DMS 273 treated with DMSO at 0.1 percent for 48 hours (cell line): ENCODE measurements around the gene KCNIP3.

Experiments used
- DNase-seq: peaks from one replicate; lab custom pipeline; 2025; lab: John Stamatoyannopoulos, UW

The KCNIP3 gene

DNA sequence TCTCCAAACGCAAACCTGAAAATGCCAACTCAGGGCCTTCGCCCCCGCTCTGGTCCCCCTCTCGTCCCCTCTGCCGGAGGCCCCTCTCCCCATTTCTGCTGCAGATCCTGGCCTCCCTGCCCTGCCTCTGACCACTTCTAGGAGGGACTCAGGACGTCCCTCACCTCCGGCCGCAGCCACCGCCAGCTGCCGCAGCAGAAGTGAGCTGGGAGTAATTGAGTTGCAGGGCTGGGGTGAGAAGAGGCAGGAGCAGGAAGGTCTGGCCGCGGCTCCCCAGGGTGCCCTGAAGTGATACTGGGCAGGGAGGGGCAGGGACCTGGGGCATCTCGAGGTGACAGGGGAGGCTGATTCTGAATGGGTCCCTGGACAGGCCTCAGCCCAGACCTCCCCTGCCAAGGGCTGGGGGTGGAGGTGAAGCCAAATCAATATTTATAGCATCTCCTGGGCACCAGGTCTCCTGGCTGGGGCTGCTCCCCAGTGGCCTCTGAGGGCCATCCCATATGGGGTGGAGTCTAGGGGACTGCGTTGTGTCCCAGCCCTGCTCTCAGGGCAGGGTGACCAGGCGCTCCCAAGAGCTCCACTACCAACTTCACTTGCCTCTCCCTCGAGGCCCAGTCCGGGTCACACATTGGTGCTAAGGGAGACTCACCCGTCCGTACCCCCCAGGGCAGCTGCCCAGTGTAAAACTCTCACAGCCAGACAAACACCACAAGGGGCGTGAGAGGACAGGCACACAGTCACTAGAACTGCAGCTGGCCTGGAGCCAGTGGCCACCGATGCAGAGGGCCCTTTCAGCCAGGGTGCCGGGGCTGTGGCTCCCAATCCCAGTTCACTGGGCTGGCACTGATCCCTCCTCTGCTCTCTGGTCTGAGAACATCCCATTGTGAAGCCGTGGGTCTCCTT lies 33.0 kb downstream of the KCNIP3 start:
- DNase-seq, result no peak

- DNase-seq, result no peak
These were observed 33.7 kb downstream of the KCNIP3 start for GRCh38 chr2:95330794-95331338.

GRCh38 chr2:95331606-95332005 lies 34.5 kb downstream of the KCNIP3 start:
- DNase-seq, result no peak

DNA sequence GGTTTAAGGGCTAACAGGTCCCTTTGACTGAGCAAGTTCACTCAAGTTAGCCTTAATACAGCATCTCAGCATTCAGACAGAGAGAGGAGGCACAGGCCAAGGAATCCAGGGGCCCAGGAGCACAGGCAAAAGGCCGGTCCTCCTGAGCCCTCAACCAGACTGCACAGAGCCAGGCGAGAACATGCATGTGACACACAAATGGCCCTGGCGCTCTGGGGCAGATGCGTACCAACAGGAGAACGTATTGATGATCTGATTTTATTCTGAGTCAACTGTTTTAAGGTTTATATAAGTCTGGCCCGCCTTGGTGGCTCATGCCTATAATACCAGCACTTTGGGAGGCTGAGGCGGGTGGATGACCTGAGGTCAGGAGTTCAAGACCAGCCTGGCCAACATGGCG lies 34.9 kb downstream of the KCNIP3 start:
- DNase-seq, result no peak

GRCh38 chr2:95333056-95333455 lies 35.9 kb downstream of the KCNIP3 start:
- DNase-seq, result no peak

DNA sequence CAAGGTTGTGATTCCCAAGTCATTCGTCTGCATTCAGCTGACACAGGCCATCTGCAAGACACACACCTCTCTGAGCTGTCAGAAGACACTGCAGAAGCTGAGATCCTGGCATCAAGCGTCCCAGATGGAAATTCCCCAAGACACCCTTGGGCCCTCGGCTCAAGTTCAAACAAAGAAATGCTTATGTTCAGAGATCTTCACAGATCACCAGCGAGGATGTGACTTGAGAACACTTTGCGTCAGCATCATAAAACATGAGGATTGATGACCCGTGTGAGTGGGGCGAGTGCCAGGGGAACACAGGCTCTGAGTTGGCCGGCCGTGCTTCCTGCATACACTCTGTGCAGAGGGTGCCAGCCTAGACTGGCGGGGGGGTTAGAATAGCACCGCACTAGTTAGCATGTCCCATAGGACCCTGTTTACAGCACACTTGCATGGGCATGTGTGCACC lies 36.8 kb downstream of the KCNIP3 start:
- DNase-seq, result peak; percentile 28

DNA sequence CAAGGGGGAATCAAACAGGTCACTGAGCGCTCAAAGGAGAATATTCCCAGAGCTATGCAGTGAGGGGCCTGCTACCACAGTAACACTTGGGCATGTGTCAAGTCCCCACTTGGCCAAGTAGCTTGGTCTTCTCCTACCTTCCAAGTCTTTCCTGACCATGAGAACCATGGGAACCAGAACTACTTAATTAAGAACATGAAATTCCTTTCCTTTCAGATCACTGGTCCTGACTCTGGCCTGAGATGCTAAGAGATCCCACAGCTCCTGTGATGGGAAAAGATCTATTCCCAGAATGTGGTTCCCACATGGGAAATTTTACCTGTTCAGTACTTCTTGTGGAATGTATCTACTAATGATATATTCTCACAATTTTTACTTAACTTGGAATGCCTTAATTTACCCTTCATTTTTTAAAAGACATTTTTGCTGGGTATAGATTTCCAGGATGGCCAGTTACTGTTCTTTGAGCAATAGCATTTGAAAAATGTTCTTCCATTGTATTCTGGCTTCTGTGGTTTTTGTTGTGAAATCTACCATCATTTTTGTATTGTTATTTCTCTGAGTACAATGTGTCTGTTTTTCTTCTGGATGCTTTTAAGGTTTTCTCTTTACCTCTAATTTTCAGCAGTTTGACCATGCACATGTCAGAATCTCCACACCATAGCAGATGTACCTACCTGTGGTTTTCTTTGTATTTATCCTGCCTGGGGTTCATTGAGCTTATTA lies 37.9 kb downstream of the KCNIP3 start:
- no peak for DNase-seq

GRCh38 chr2:95336406-95336805 lies 39.3 kb downstream of the KCNIP3 start:
- no peak for DNase-seq

GRCh38 chr2:95337829-95338228 lies 40.7 kb downstream of the KCNIP3 start:
- no peak for DNase-seq

- no peak for DNase-seq
These were observed 45.6 kb downstream of the KCNIP3 start for GRCh38 chr2:95342556-95343320.

GRCh38 chr2:95343429-95344214 lies 46.5 kb downstream of the KCNIP3 start:
- DNase-seq, result no peak

GRCh38 chr2:95344215-95344583 lies 47.1 kb downstream of the KCNIP3 start:
- no peak for DNase-seq

GRCh38 chr2:95344656-95345055 lies 47.5 kb downstream of the KCNIP3 start:
- DNase-seq, result no peak

DNA sequence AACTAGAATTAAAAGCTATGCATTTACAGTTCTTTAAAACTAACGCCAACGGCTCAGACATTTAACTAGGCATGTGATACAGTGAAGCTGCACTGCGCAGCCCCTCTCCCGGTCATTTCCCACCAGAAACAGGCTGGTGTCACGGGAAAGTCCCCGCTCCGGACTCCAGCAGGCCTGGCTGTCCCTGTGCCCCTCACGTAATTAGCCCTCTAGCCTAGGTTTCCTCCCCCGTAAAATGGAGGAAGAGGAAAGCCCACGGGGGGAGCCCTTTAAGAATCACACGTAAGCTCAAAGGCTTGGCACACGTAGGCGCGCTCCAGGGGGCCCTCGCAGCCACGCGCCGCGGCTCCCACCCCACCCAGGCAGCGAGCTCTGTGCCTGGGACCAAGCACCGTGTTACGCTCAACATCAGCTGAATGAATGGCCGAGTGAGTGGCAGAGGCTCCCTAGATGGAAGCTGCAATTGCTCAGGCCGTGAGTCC lies 48.0 kb downstream of the KCNIP3 start:
- no peak for DNase-seq

DNA sequence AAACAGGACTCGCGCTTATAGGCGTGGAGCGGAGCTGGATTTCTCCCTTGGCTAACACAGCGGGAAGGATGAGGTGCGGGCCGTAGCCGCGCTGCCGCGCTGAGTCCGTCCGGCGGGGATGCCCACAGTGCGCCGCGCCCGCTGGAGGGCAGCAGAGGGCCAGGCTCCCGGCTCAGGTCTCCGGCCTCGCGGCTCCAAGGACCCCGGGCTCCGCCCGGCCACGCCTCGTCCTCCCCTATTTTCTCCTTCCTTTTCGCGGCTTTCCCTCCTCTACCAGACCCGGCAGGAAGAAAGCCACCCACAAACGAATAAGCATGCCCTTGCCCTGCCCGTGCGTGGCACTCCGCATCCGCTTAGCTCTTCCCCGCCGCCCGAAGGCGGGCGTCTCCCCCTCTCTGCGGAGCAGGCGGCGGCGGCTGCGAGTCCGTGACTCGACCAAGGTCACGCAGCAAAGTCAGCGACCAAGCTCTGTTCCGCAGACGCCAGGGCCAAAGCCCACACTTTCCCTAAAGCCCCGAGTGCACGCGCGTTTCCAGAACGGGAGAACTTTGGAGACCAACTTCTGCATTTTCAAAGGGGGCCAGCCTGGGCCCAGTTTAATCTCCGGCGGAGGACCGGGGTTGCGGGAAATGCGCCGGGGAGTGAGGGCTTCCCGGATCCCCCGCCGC lies 48.5 kb downstream of the KCNIP3 start:
- DNase-seq, result peak; percentile 77

- no peak for DNase-seq
These were observed 49.1 kb downstream of the KCNIP3 start for GRCh38 chr2:95346231-95346737.

GRCh38 chr2:95346738-95347671 lies 49.9 kb downstream of the KCNIP3 start:
- DNase-seq, result no peak

- no peak for DNase-seq
These were observed 50.8 kb downstream of the KCNIP3 start for GRCh38 chr2:95347681-95348608.
